SK-N-SH treated with all-trans-retinoic acid at 6 μM for 48 hours (cell line): ENCODE data around the gene IVNS1ABP.

ENCODE experiments used
- CREB5 ChIP-seq: fragments of 250-450 bp; sonication (Bioruptor Pico); IDR thresholded peaks from 2 replicates; pipeline ENCODE4 v1.5.1; 2020; ENCODE audit warnings: low read depth, mild to moderate bottlenecking, moderate library complexity
- CSDC2 ChIP-seq: fragments of 250-450 bp; sonication (Bioruptor Pico); IDR thresholded peaks from 2 replicates; pipeline ENCODE4 v1.5.0; 2020; ENCODE audit warnings: mild to moderate bottlenecking, moderate library complexity
- CSRNP3 ChIP-seq: fragments of 250-450 bp; sonication (Bioruptor Pico); IDR thresholded peaks from 2 replicates; pipeline ENCODE4 v1.5.1; 2021; ENCODE audit warnings: mild to moderate bottlenecking, moderate library complexity
- GLIS3 ChIP-seq: fragments of 250-450 bp; sonication (Bioruptor Pico); IDR thresholded peaks from 2 replicates; pipeline ENCODE4 v1.5.0; 2020; ENCODE audit warnings: mild to moderate bottlenecking, moderate library complexity
- PPARA ChIP-seq: fragments of 250-450 bp; sonication (Bioruptor Pico); IDR thresholded peaks from 2 replicates; pipeline ENCODE4 v1.5.0; 2020; ENCODE audit warnings: mild to moderate bottlenecking, borderline replicate concordance
- RARB ChIP-seq: fragments of 250-450 bp; sonication (Bioruptor Pico); IDR thresholded peaks from 2 replicates; pipeline ENCODE4 v1.8.0; 2021; ENCODE audit warnings: mild to moderate bottlenecking, moderate library complexity
- TCF4 ChIP-seq: fragments of 250-450 bp; sonication (Bioruptor Pico); IDR thresholded peaks from 2 replicates; pipeline ENCODE4 v1.8.0; 2021; ENCODE audit warnings: mild to moderate bottlenecking, moderate library complexity, borderline replicate concordance
- TOX ChIP-seq: fragments of 250-450 bp; sonication (Bioruptor Pico); IDR thresholded peaks from 2 replicates; pipeline ENCODE4 v1.8.0; 2021; ENCODE audit warnings: mild to moderate bottlenecking, moderate library complexity, borderline replicate concordance
- TSHZ2 ChIP-seq: fragments of 250-450 bp; sonication (Bioruptor Pico); IDR thresholded peaks from 2 replicates; pipeline ENCODE4 v1.5.0; 2020; ENCODE audit warnings: mild to moderate bottlenecking, moderate library complexity
- ZC3H10 ChIP-seq: fragments of 250-450 bp; sonication (Bioruptor Pico); IDR thresholded peaks from 2 replicates; pipeline ENCODE4 v1.5.1; 2021; ENCODE audit warnings: mild to moderate bottlenecking, moderate library complexity
- ZFP3 ChIP-seq: fragments of 250-450 bp; sonication (Bioruptor Pico); IDR thresholded peaks from 2 replicates; pipeline ENCODE4 v1.5.0; 2020; ENCODE audit warnings: mild to moderate bottlenecking, moderate library complexity
- ZFP30 ChIP-seq: fragments of 450-650 bp; formaldehyde crosslinking; IDR thresholded peaks from 2 replicates; pipeline ENCODE4 v1.5.0; 2022; ENCODE audit warnings: mild to moderate bottlenecking, moderate library complexity
- ZNF70 ChIP-seq: fragments of 450-650 bp; formaldehyde crosslinking; IDR thresholded peaks from 2 replicates; pipeline ENCODE4 v1.5.0; 2020; ENCODE audit warnings: mild to moderate bottlenecking, moderate library complexity

- TF ChIP-seq RARB (no peak), ZC3H10 (CRISPR knock-in tag) (no peak), ZFP3 (CRISPR knock-in tag) (no peak), TOX (no peak), CSDC2 (CRISPR knock-in tag) (no peak), GLIS3 (CRISPR knock-in tag) (no peak), CREB5 (CRISPR knock-in tag) (no peak), CSRNP3 (CRISPR knock-in tag) (no peak), ZNF70 (CRISPR knock-in tag) (no peak), TSHZ2 (CRISPR knock-in tag) (no peak), ZFP30 (no peak), PPARA (CRISPR knock-in tag) (no peak), TCF4 (CRISPR knock-in tag) (no peak)
These were observed 67.0 kb downstream of the IVNS1ABP start for GRCh38 chr1:185250063-185250462.
